Endothelial cell of umbilical vein (primary cell): ENCODE measurements around the gene IFT27. TPM values are rescaled to one million over a fixed set of nuclear protein-coding genes. Genes with fewer than 3 reads are reported as not detected.

Experiments used
- BruUV-seq: library from RNA; stranded (reverse); fragments of 400-500 nt; replicated peaks from 2 replicates; lab custom pipeline; 2021; lab: Mats Ljungman, UMichigan
- CTCF ChIA-PET: fragments of 300-600, 350-600 bp; sonication (Branson Sonifier 250); formaldehyde crosslinking; loops from one replicate; lab custom pipeline; 2021; ENCODE audit warnings: antibody characterized with exemption, inconsistent platforms; lab: Charles Lee
- POLR2A ChIA-PET: fragments of 300-600, 350-600 bp; sonication (Branson Sonifier 250); formaldehyde crosslinking; loops from one replicate; lab custom pipeline; 2021; ENCODE audit warnings: antibody characterized with exemption, inconsistent platforms; lab: Charles Lee
- DNase-seq: peaks from one replicate; pipeline ENCODE4 v3.0.0-alpha.2; 2011; ENCODE audit warnings: low read depth, low spot score
- FAIRE-seq: peaks from 2 replicates; lab custom pipeline; 2011; peaks lifted over from hg19 to GRCh38; lab: Jason Lieb, UNC
- H2AFZ ChIP-seq: 2 replicates; pipeline ENCODE4 v1.6.0; 2012; ENCODE audit warnings: low read depth, low read length, control low read depth, inconsistent platforms
- H3K27ac ChIP-seq: 2 replicates; pipeline ENCODE4 v1.5.1; 2011; ENCODE audit warnings: low read depth, mild to moderate bottlenecking, control low read depth, low read length, moderate library complexity; ENCODE audit not compliant: insufficient read depth
- H3K27me3 ChIP-seq, 2 experiments: 2 replicates each; pipeline versions ENCODE4 v1.6.0 to v1.6.1; 2011; ENCODE audit warnings: low read length in 2 of 2, mixed read lengths in 1 of 2; ENCODE audit not compliant: control insufficient read depth in 2 of 2, insufficient read depth in 2 of 2
- H3K36me3 ChIP-seq, 2 experiments: 2 replicates in 1 of 2; 3 replicates in 1 of 2; pipeline ENCODE4 v1.5.1; 2011; ENCODE audit warnings: low read length in 2 of 2, mild to moderate bottlenecking in 1 of 2, moderate library complexity in 1 of 2; ENCODE audit not compliant: control insufficient read depth in 2 of 2, insufficient read depth in 2 of 2; ENCODE audit errors: extremely low read depth in 1 of 2
- H3K4me1 ChIP-seq: 3 replicates; pipeline ENCODE4 v1.5.1; 2011; ENCODE audit warnings: mild to moderate bottlenecking, low read length; ENCODE audit not compliant: control insufficient read depth, insufficient read depth; ENCODE audit errors: extremely low read depth
- H3K4me2 ChIP-seq: 2 replicates; pipeline ENCODE4 v1.6.1; 2011; ENCODE audit warnings: low read length, control low read depth, mixed read lengths; ENCODE audit not compliant: insufficient read depth
- H3K4me3 ChIP-seq, 3 experiments: fragments of 200-600 bp in 1 of 3; sonication (generic), shearing (Covaris generic) in 1 of 3; replicated peaks in 1 of 3; 2 replicates each; pipeline ENCODE4 v1.5.1; 2011 to 2016; ENCODE audit warnings: control low read depth in 3 of 3, low read length in 3 of 3, mild to moderate bottlenecking in 2 of 3, inconsistent platforms in 1 of 3, low read depth in 1 of 3, moderate library complexity in 1 of 3; ENCODE audit not compliant: insufficient read depth in 1 of 3
- H3K79me2 ChIP-seq: 2 replicates; pipeline ENCODE4 v1.6.0; 2012; ENCODE audit warnings: low read length, inconsistent platforms; ENCODE audit not compliant: control insufficient read depth, insufficient read depth
- H3K9ac ChIP-seq: replicated peaks from 2 replicates; pipeline ENCODE3; 2011; ENCODE audit warnings: low read length, control low read depth; ENCODE audit not compliant: insufficient read depth; ENCODE audit errors: extremely low read depth
- H3K9me1 ChIP-seq: replicated peaks from 3 replicates; pipeline ENCODE4 v1.6.0; 2011; ENCODE audit warnings: mild to moderate bottlenecking, low read length; ENCODE audit not compliant: control insufficient read depth, insufficient read depth; ENCODE audit errors: extremely low read depth
- H3K9me3 ChIP-seq: replicated peaks from 2 replicates; pipeline ENCODE4 v1.5.1; 2012; ENCODE audit warnings: low read length, inconsistent platforms; ENCODE audit not compliant: control insufficient read depth, insufficient read depth
- H4K20me1 ChIP-seq: replicated peaks from 2 replicates; pipeline ENCODE3; 2011; ENCODE audit warnings: mild to moderate bottlenecking, low read length; ENCODE audit not compliant: control insufficient read depth, insufficient read depth; ENCODE audit errors: extremely low read depth
- CTCF ChIP-seq, 2 donors: IDR thresholded peaks; 1 replicate in 1 of 2; 2 replicates in 1 of 2; pipeline ENCODE4 v1.5.1; 2011; ENCODE audit warnings: low read length in 2 of 2, mild to moderate bottlenecking in 2 of 2, moderate library complexity in 2 of 2, control low read depth in 1 of 2, inconsistent platforms in 1 of 2, low read depth in 1 of 2; ENCODE audit not compliant: insufficient read depth in 1 of 2; ENCODE audit errors: extremely low read depth in 1 of 2
- FOS ChIP-seq: IDR thresholded peaks from 2 replicates; pipeline ENCODE4 v1.6.1; 2011; ENCODE audit warnings: mild to moderate bottlenecking, low read length, moderate library complexity, borderline replicate concordance; ENCODE audit not compliant: insufficient read depth
- GATA2 ChIP-seq: IDR thresholded peaks from 2 replicates; pipeline ENCODE4 v1.7.0; 2011; ENCODE audit warnings: low read depth, mild to moderate bottlenecking, moderate library complexity, mixed read lengths, low read length; ENCODE audit not compliant: insufficient read length, insufficient read depth
- JUN ChIP-seq: IDR thresholded peaks from 2 replicates; pipeline ENCODE4 v1.6.1; 2011; ENCODE audit warnings: borderline replicate concordance, low read depth; ENCODE audit not compliant: insufficient read length, insufficient read depth
- MAX ChIP-seq: IDR thresholded peaks from 2 replicates; pipeline ENCODE4 v1.6.1; 2011; ENCODE audit not compliant: insufficient read depth, insufficient read length
- MYC ChIP-seq: IDR thresholded peaks from one replicate; pipeline ENCODE4 v1.6.1; 2011; ENCODE audit warnings: mild to moderate bottlenecking, low read depth, low read length
- POLR2AphosphoS5 ChIP-seq: IDR thresholded peaks from 2 replicates; pipeline ENCODE4 v1.6.1; 2012; ENCODE audit warnings: low read depth, mild to moderate bottlenecking, control low read depth, low read length, moderate library complexity; ENCODE audit not compliant: insufficient read depth
- dilution Hi-C: fragments of 300-500 bp; cut with MboI; formaldehyde crosslinking; loops from one replicate; pipeline ENCODE4 v1.15.0; 2019; ENCODE audit warnings: low sequenced_read_pairs; ENCODE audit not compliant: extremely low pct_ligation_motif_present
- intact Hi-C: fragments of 100-400 bp; cut with micrococcal nuclease; formaldehyde crosslinking; loops from one replicate; pipeline ENCODE4 v1.10.0; 2022
- polyA plus RNA-seq, 4 experiments: library from polyadenylated mRNA; depleted of rRNA in 3 of 4; stranded (reverse) in 3 of 4; unstranded in 1 of 4; fragments of >200 nt; gene quantifications; 2 replicates each; pipeline versions ENCODE4 v1.2.1 to v1.2.3, GENCODE V29; 2011 to 2012; ENCODE audit warnings: missing spikeins in 1 of 4
- total RNA-seq: library from RNA; stranded (reverse); gene quantifications from 2 replicates; pipeline ENCODE4 v1.2.3, GENCODE V29; 2021

Gene IFT27
- total and polyA plus RNA-seq, 2 donors (not counting 3 experiments of a cell fraction or from before 2014, with no cell fraction given) = 29.9 to 33.7 TPM

- Histone ChIP-seq H3K9ac (no peak overlapping the region), H3K27me3 (no peaks in the 10 kb centered on the region), H2AFZ (no peak overlapping the region), H3K4me1 (no peaks in the 10 kb centered on the region), H4K20me1 (no peaks in the 10 kb centered on the region), H3K9me1 (no peaks in the 10 kb centered on the region), H3K36me3 (peaks cover 0 to 13% of the 10 kb centered on the region in 2 experiments), H3K4me2 (no peak overlapping the region), H3K4me3 (no peak overlapping the region), H3K79me2 (no peaks in the 10 kb centered on the region), H3K27ac (no peak overlapping the region), H3K9me3 (no peaks in the 10 kb centered on the region)
- ChIA-PET CTCF (interaction anchor here (1.0 to 2.8 kb wide), 2 partner anchors 9 to 92 kb away, joined by 3 to 10 read pairs; no protein-coding TSS in a partner anchor), POLR2A (no interaction called here)
- intact Hi-C loops (no loop called here), dilution Hi-C loops (no loop called here)
- TF ChIP-seq POLR2AphosphoS5 (no peak), FOS (no peak), JUN (no peak), GATA2 (no peak)
- no peak for DNase-seq
- no TSS peak for BruUV-seq
- no peak for FAIRE-seq
These were observed 11.3 kb downstream of the IFT27 start for GRCh38 chr22:36764641-36765040.

GRCh38 chr22:36764060-36764459 is 11.9 kb downstream of the IFT27 start:
- H3K9ac ChIP-seq = no peak overlapping the region
- no peaks in the 10 kb centered on the region for H3K9me3 ChIP-seq
- no peak overlapping the region for H3K4me2 ChIP-seq
- H3K79me2 ChIP-seq = no peaks in the 10 kb centered on the region
- no peak overlapping the region for H3K27ac ChIP-seq
- no TSS peak for BruUV-seq
- no peak for TF ChIP-seq JUN
- TF ChIP-seq MYC = no peak
- TF ChIP-seq POLR2AphosphoS5 = no peak
- TF ChIP-seq CTCF (IDR thresholded peaks at IDR 0.05; ENCODE audit: extremely low read depth in 1 of 2, insufficient read depth in 1 of 2, low read depth in 1 of 2, low read length in 2 of 2) = no peak
- TF ChIP-seq MAX = no peak
- no peak for TF ChIP-seq GATA2
- intact Hi-C loops (no loop called here), dilution Hi-C loops (no loop called here)
- POLR2A ChIA-PET = no interaction called here
- no peak overlapping the region for H2AFZ ChIP-seq
- no peak overlapping the region for H3K4me3 ChIP-seq
- no peaks in the 10 kb centered on the region for H3K9me1 ChIP-seq
- peaks cover 0 to 13% of the 10 kb centered on the region in 2 experiments for H3K36me3 ChIP-seq
- CTCF ChIA-PET = interaction anchor here (1.0 to 2.8 kb wide), 3 partner anchors 10 to 92 kb away, joined by 3 to 10 read pairs (median 4); partner anchors contain the start of gene IFT27
- no peaks in the 10 kb centered on the region for H3K4me1 ChIP-seq
- no peaks in the 10 kb centered on the region for H3K27me3 ChIP-seq
- FAIRE-seq (peak; percentile 40), DNase-seq (no peak)
- no peaks in the 10 kb centered on the region for H4K20me1 ChIP-seq
